Measurements from ENCODE around the gene CAMK1D. TPM values are rescaled to one million over a fixed set of nuclear protein-coding genes. Genes with fewer than 3 reads are reported as not detected.

CAMK1D gene
- total and polyA plus RNA-seq, 8 donors: 1.4 to 26.9 (median 3.9) TPM

GRCh38 chr10:12795315-12796110, 446.2 kb downstream of the CAMK1D start:
- peak in 1 of 2 donors; percentile 67 for DNase-seq

GRCh38 chr10:12796401-12797160, 447.2 kb downstream of the CAMK1D start:
- no peak for DNase-seq
- TF ChIP-seq POLR2AphosphoS5 (IDR thresholded peaks at IDR 0.05) (no peak), EP300 (IDR thresholded peaks at IDR 0.05) (no peak), CTCF (IDR thresholded peaks at IDR 0.05) (no peak), POLR2A (IDR thresholded peaks at IDR 0.05) (no peak)
- H3K4me3 ChIP-seq: no peak overlapping the region
- peaks cover 0 to 16% (median 7%) of the 10 kb centered on the region in 4 donors for H3K4me1 ChIP-seq
- H3K27me3 ChIP-seq: no peaks in the 10 kb centered on the region
- H3K9me3 ChIP-seq: peaks cover 0 to 3% (median 0%) of the 10 kb centered on the region in 4 donors
- H3K36me3 ChIP-seq: peaks cover 0 to 4% (median 0%) of the 10 kb centered on the region in 4 donors
- 76 to 88% (median 83%) methylated on average over 13 of the region's 13 CpGs for WGBS, 5 donors
- H3K27ac ChIP-seq: peak overlapping the region in 3 of 5 donors; percentile 2 to 32 (median 27)
- intact Hi-C loops (cut with DNase I; ENCODE audit: low total_unique reads): no loop called here

More at GRCh38 chr10:12795315-12796110, 446.2 kb downstream of the CAMK1D start:
- Histone ChIP-seq H3K27ac (peak overlapping the region in 3 of 5 donors; percentile 22 to 52 (median 32)), H3K4me1 (peaks cover 0 to 16% (median 7%) of the 10 kb centered on the region in 4 donors), H3K36me3 (peaks cover 0 to 12% (median 0%) of the 10 kb centered on the region in 4 donors), H3K4me3 (no peak overlapping the region), H3K27me3 (no peaks in the 10 kb centered on the region), H3K9me3 (peaks cover 0 to 6% (median 0%) of the 10 kb centered on the region in 4 donors)
- intact Hi-C loops (cut with DNase I; ENCODE audit: low total_unique reads): no loop called here
- TF ChIP-seq EP300 (IDR thresholded peaks at IDR 0.05) (no peak), POLR2AphosphoS5 (IDR thresholded peaks at IDR 0.05) (peak in 1 of 3 donors; percentile 4)
- WGBS, 5 donors: 63 to 81% (median 78%) methylated on average over 20 of the region's 20 CpGs

DNA sequence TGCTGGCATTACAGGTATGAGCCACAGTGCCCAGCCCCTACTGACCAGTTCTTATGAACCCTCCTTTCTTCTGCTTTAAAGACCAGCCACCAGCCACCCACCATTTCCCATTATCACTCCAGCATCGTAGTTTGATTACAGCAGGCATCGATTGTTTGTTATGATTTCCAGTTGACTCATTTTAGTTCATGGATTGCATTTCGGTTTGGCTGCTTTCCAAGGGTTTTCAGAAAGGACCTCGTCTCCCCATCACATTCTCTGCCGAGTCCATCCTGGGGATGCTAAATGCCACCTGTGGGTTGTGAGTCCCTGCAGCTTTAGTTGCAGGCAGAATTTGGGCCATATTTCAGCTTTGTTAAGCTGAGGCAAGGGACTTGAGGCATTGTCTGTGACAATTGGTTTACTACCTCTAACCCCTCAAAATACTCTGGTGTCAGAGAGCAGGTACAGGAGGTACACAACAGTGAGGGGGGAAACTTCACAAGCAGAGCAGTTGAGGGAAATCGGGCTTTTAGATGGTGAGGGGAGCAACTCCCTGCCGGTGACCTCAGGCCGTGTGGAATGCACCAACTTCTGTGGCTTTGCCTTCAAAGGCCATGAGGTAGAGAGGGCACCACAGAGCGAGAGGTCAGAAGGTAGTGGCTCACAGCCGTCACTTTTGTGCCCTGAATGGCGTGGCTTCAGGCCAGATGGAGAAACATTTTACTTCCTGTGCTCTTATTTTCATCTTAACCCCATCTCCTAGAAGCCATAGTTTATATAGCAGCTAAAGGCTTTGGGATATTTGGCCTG, 448.3 kb downstream of the CAMK1D start:
- TF ChIP-seq POLR2AphosphoS5 (IDR thresholded peaks at IDR 0.05) (no peak), EP300 (IDR thresholded peaks at IDR 0.05) (no peak), POLR2A (IDR thresholded peaks at IDR 0.05) (no peak), CTCF (IDR thresholded peaks at IDR 0.05) (no peak)
- peaks cover 0 to 16% (median 7%) of the 10 kb centered on the region in 4 donors for H3K4me1 ChIP-seq
- intact Hi-C loops (cut with DNase I; ENCODE audit: low total_unique reads): no loop called here
- H3K36me3 ChIP-seq: no peaks in the 10 kb centered on the region
- 69 to 79% (median 77%) methylated on average over 11 of the region's 11 CpGs for WGBS, 5 donors
- H3K9me3 ChIP-seq: no peaks in the 10 kb centered on the region
- H3K27ac ChIP-seq: no peak overlapping the region
- no peak overlapping the region for H3K4me3 ChIP-seq
- no peak for DNase-seq
- H3K27me3 ChIP-seq: no peaks in the 10 kb centered on the region

GRCh38 chr10:12799144-12799543, 449.8 kb downstream of the CAMK1D start:
- WGBS, 5 donors: 88 to 95% (median 94%) methylated on average over 12 of the region's 12 CpGs
- H3K4me1 ChIP-seq: peaks cover 0 to 16% (median 7%) of the 10 kb centered on the region in 4 donors
- H3K9me3 ChIP-seq: no peaks in the 10 kb centered on the region
- no peak for TF ChIP-seq POLR2AphosphoS5 (IDR thresholded peaks at IDR 0.05)
- no peak overlapping the region for H3K4me3 ChIP-seq
- no peaks in the 10 kb centered on the region for H3K36me3 ChIP-seq
- H3K27ac ChIP-seq: no peak overlapping the region
- intact Hi-C loops (cut with DNase I; ENCODE audit: low total_unique reads): no loop called here
- no peak for DNase-seq
- no peaks in the 10 kb centered on the region for H3K27me3 ChIP-seq

GRCh38 chr10:12799714-12800113, 450.4 kb downstream of the CAMK1D start:
- intact Hi-C loops (cut with DNase I; ENCODE audit: low total_unique reads): no loop called here
- TF ChIP-seq POLR2A (IDR thresholded peaks at IDR 0.05) (no peak), POLR2AphosphoS5 (IDR thresholded peaks at IDR 0.05) (no peak), EP300 (IDR thresholded peaks at IDR 0.05) (no peak), CTCF (IDR thresholded peaks at IDR 0.05) (no peak)
- DNase-seq: no peak
- no peaks in the 10 kb centered on the region for H3K9me3 ChIP-seq
- peaks cover 0 to 16% (median 7%) of the 10 kb centered on the region in 4 donors for H3K4me1 ChIP-seq
- H3K4me3 ChIP-seq: no peak overlapping the region
- no peaks in the 10 kb centered on the region for H3K27me3 ChIP-seq
- H3K27ac ChIP-seq: no peak overlapping the region
- H3K36me3 ChIP-seq: no peaks in the 10 kb centered on the region
- 78 to 90% (median 81%) methylated on average over 5 of the region's 5 CpGs for WGBS, 5 donors

Measured in stomach (tissue), 9 donors.